H1 (cell line): ENCODE measurements around the gene KIF3B.
"Not testable (repeated sequence)": the region's sequence is repeated elsewhere in the genome, so short reads cannot be mapped to it uniquely, and the experiment has no call there.

Experiments used
- POLR2AphosphoS5 ChIP-seq: IDR thresholded peaks from 2 replicates; pipeline ENCODE4 v1.6.1; 2011; ENCODE audit warnings: low read depth, low read length
- TF ChIP-seq, protein P1 (sequence below), 3 experiments: IDR thresholded peaks; 1 replicate in 2 of 3; 2 replicates in 1 of 3; pipeline versions ENCODE4 v1.5.1 to v1.6.1; 2011; ENCODE audit warnings: low read length in 3 of 3, mild to moderate bottlenecking in 3 of 3, inconsistent platforms in 2 of 3, low read depth in 1 of 3, moderate library complexity in 1 of 3; ENCODE audit not compliant: insufficient read depth in 1 of 3; ENCODE audit errors: control extremely low read depth in 1 of 3

DNA sequence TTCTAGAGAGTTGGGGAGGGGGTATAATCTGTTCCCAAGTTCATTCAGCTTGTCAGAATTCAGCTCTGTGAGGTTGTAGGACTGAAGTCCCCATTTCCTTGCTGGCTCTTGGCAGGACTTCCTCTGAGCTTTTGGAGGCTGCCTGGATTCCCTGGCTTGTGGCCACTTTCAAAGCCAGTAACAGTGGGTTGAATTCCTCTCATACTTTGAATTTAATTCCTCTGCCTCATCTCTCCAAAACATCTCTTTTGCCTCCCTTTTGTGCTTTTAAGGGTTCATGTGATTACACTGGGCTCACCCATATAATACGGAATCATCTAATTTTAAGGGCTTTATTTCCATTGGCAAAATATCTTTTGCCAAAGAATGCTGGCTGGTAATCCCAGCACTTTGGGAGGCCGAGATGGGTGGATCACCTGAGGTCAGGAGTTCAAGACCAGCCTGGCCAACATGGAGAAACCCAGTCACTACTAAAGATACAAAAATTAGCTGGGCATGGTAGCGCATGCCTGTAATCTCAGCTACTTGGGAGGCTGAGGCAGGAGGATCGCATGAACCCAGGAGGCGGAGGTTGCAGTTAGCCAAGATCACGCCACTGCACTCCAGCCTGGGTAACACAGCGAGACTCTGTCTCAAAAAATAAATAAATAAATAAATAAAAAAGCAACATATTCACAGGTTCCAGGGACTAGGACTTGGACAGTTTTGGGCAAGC is 78.6 kb downstream of the KIF3B start:
- not testable (repeated sequence) for TF ChIP-seq POLR2AphosphoS5
- TF ChIP-seq, protein P1, sequence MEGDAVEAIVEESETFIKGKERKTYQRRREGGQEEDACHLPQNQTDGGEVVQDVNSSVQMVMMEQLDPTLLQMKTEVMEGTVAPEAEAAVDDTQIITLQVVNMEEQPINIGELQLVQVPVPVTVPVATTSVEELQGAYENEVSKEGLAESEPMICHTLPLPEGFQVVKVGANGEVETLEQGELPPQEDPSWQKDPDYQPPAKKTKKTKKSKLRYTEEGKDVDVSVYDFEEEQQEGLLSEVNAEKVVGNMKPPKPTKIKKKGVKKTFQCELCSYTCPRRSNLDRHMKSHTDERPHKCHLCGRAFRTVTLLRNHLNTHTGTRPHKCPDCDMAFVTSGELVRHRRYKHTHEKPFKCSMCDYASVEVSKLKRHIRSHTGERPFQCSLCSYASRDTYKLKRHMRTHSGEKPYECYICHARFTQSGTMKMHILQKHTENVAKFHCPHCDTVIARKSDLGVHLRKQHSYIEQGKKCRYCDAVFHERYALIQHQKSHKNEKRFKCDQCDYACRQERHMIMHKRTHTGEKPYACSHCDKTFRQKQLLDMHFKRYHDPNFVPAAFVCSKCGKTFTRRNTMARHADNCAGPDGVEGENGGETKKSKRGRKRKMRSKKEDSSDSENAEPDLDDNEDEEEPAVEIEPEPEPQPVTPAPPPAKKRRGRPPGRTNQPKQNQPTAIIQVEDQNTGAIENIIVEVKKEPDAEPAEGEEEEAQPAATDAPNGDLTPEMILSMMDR (IDR thresholded peaks at IDR 0.05; ENCODE audit: control extremely low read depth in 1 of 3, insufficient read depth in 1 of 3, low read depth in 1 of 3, low read length in 3 of 3) = not testable (repeated sequence)
